ENCODE data around the gene LRCH4. TPM values are rescaled to one million over a fixed set of nuclear protein-coding genes. Genes with fewer than 3 reads are reported as not detected.
A peak's percentile ranks its signal among the peaks of the same experiment; 100 is the strongest.

The LRCH4 gene
- total and polyA plus RNA-seq, 2 of the 13 experiments (the other 11 are each of a cell fraction or from before 2014, with no cell fraction given), result 7.0 to 9.3 TPM

- TF ChIP-seq DNMT3B (CRISPR knock-in tag; conservative IDR thresholded peaks at IDR 0.05) (no peak), ZHX1 (CRISPR knock-in tag; IDR thresholded peaks at IDR 0.05; ENCODE audit: low read depth) (peak; percentile 90; the same call in 1 of the 2 replicates), ZNF33A (CRISPR knock-in tag; IDR thresholded peaks at IDR 0.05; ENCODE audit: borderline replicate concordance) (peak; percentile 74; the same call in 1 of the 2 replicates), ZNF253 (CRISPR knock-in tag; IDR thresholded peaks at IDR 0.05; ENCODE audit: borderline replicate concordance) (peak; percentile 48; the same call in 1 of the 2 replicates), HOXA3 (CRISPR knock-in tag; IDR thresholded peaks at IDR 0.05) (no peak), ZNF569 (CRISPR knock-in tag; IDR thresholded peaks at IDR 0.05; ENCODE audit: borderline replicate concordance) (0 out of 2 replicates have a peak, but pooled peaks have one; percentile 13), ZNF180 (CRISPR knock-in tag; IDR thresholded peaks at IDR 0.05; ENCODE audit: borderline replicate concordance, low read depth) (no peak), MBD4 (IDR thresholded peaks at IDR 0.05; ENCODE audit: borderline replicate concordance, low read length) (no peak), ATF7-NPFF (CRISPR knock-in tag; IDR thresholded peaks at IDR 0.05; ENCODE audit: low read depth) (peak; percentile 51; the same call in 1 of the 2 replicates), NR2F6 (IDR thresholded peaks at IDR 0.05) (peak; percentile 44), NR2F6 (CRISPR knock-in tag; IDR thresholded peaks at IDR 0.05) (peak; percentile 55; the same call in 1 of the 2 replicates), ZBTB38 (CRISPR knock-in tag; IDR thresholded peaks at IDR 0.05) (peak; percentile 13; the same call in 1 of the 2 replicates), HNRNPLL (IDR thresholded peaks at IDR 0.05; ENCODE audit: low read depth, low read length, poor library complexity, severe bottlenecking) (no peak), ZBTB49 (CRISPR knock-in tag; IDR thresholded peaks at IDR 0.05; ENCODE audit: borderline replicate concordance) (no peak), ZNF264 (CRISPR knock-in tag; IDR thresholded peaks at IDR 0.05) (peak; percentile 32; the same call in 1 of the 2 replicates), JUND (CRISPR knock-in tag; IDR thresholded peaks at IDR 0.05) (no peak; the same call in 1 of the 2 replicates), KAT2B (IDR thresholded peaks at IDR 0.05; ENCODE audit: borderline replicate concordance, low read depth, low read length) (no peak), SMAD1 (CRISPR knock-in tag; IDR thresholded peaks at IDR 0.05; ENCODE audit: borderline replicate concordance, low read depth) (no peak; the same call in 1 of the 2 replicates), HOXD1 (CRISPR knock-in tag; IDR thresholded peaks at IDR 0.05) (peak; percentile 18; the same call in 1 of the 2 replicates), ZNF17 (CRISPR knock-in tag; IDR thresholded peaks at IDR 0.05) (no peak; the same call in 1 of the 2 replicates), TFDP1 (CRISPR knock-in tag; IDR thresholded peaks at IDR 0.05; ENCODE audit: borderline replicate concordance) (no peak; the same call in 1 of the 2 replicates), MED8 (CRISPR knock-in tag; IDR thresholded peaks at IDR 0.05; ENCODE audit: insufficient replicate concordance) (no peak), XBP1 (CRISPR knock-in tag; IDR thresholded peaks at IDR 0.05) (peak; percentile 26; the same call in 1 of the 2 replicates)
These were observed 16.8 kb downstream of the LRCH4 start (continued) for GRCh38 chr7:100568896-100569844.

All from HepG2 (cell line).